ENCODE results near the gene EHD1.
A peak's percentile ranks its signal among the peaks of the same experiment; 100 is the strongest.

EHD1 gene

DNA sequence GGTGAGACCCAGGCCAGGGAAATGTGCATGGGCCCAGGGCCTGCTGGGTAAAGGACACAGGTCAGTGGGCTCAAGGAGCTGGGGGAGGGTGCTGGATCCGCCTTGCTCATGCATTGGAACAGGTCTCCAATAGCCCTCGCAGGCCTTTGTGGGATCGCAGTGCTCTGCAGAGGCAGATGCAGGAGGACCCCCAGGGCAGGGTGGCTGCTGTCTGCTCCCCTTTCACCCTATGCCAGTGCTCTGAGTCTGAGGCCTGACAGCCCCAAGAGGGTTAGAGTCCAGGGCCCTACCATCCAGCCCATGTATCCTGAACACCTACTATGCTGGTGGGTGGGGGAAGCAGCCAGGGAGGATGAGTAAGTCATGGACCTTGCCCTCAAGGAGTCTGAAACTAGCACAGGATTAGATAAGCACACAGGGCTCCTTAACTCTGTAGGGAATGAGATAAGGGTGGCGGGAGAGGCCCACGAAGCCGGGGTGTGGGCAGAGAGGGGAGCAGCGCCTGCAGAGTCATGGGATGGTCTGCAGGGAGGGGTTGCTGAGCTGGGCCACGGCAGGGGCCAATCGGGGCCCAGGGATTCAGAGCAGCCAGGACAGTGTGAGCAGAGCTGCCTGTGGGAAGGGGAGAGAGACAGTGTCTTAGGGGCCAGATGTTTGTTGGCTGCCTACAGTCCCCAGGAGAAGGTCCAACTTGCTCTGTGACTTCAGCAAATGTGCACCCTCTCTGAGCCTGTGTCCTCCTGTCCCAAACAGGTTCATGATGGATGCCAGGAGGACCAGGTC, 10.5 kb upstream of the EHD1 start:
- no peak for DNase-seq

GRCh38 chr11:64888406-64888728, 9.9 kb upstream of the EHD1 start:
- DNase-seq = no peak

- peak; percentile 85 for DNase-seq
Observed at GRCh38 chr11:64887757-64888405, 9.5 kb upstream of the EHD1 start.

GRCh38 chr11:64887234-64887756, 8.9 kb upstream of the EHD1 start:
- no peak for DNase-seq

DNA sequence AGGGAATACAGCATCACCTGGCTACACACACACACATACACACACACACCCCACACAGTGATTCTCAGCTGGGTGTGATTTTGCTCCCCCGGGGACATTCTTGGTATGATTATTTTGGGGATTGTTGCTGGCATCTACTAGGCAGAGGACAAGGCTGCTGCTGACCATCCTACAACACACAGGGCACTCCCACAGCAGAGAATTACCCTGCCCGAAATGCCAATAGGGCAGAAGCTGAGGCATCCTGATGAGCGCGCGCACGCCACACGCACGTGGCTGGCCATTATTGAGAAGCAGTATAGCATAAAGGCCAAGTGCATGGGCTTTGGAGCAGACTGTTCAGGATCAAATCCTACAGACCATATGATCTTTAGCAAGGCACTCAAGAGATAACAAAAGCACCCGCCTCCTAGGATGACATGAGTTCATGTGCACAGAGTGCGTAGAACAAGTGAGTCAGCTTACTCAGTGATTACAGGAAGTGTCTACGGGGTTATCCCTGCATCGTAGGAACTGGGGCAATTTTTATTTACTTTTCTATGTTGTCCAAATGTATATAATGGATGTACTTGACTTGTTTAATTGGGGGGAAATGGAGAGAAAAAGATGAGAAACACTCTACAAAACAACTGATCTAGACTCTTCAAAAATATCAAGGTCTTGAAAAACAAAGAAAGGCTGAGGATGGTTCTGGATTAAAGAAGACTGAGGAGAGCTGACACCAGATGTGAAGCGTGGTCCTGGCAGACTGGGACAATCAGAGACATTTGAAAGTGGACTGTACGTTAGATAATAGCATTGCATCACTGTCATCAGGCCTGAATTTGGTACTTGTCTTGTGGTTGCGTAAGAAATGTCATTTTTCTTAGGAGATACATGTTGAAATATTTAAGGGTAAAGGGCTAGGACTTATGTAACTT, 7.2 kb upstream of the EHD1 start:
- peak; percentile 58 for DNase-seq

GRCh38 chr11:64884019-64884418, 5.6 kb upstream of the EHD1 start:
- no peak for DNase-seq

GRCh38 chr11:64883575-64883974, 5.2 kb upstream of the EHD1 start:
- DNase-seq = no peak

- DNase-seq = no peak
Observed at GRCh38 chr11:64882243-64882642, 3.8 kb upstream of the EHD1 start.

DNA sequence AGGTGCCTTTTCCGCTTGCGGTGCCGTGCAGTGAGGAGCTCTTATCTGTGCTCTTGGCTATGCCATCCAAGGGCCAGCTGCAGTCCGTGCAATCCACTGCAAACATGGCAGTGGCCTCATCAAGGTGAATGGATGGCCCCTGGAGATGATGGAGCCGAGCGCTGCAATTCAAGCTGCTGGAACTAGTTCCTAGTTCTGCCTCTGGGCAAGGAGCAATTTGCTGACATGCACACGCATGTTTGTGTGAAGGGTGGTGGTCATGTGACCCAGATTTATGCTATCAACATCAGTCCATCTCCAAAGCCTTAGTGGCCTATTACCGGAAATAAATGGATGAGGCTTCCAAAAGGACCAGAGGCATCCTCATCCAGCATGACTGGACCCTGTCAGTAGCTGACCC, 3.1 kb upstream of the EHD1 start:
- no peak for DNase-seq

- DNase-seq = no peak
Observed at GRCh38 chr11:64880240-64881001, 2.0 kb upstream of the EHD1 start.

DNA sequence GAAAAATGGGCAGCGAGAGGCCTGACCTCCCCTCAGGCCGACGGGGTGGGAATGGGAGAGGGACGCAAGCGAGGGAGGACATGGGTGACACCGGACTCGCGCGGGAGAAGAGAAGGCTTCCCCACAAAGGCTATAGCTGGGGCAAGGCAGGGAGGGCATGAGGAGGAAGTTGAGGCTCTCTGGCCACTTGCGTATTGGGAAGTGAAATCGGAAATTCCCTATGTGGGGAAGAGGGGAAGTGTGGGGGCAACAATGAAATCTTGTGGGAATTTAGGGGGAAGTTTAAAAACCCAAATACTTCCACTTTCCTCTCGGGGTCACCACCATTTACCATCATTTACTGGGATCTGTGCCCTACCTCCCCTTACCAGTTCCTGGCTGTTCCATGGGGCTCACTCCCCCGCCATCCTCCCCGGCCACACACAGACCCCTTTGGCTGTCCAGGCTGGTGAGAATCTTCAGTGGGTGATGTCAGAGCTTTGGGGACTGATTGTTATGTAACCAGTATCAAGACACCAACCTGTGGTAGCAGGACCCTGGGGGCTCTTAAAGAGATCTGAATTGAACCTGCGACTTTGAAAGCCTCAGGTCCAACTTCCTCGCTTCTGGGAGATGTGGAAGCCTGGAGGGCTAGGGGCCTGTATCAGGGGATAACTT, 951 bp upstream of the EHD1 start:
- no peak for DNase-seq

- no peak for DNase-seq
Observed at GRCh38 chr11:64878223-64878493, 263 bp downstream of the EHD1 start.

DNA sequence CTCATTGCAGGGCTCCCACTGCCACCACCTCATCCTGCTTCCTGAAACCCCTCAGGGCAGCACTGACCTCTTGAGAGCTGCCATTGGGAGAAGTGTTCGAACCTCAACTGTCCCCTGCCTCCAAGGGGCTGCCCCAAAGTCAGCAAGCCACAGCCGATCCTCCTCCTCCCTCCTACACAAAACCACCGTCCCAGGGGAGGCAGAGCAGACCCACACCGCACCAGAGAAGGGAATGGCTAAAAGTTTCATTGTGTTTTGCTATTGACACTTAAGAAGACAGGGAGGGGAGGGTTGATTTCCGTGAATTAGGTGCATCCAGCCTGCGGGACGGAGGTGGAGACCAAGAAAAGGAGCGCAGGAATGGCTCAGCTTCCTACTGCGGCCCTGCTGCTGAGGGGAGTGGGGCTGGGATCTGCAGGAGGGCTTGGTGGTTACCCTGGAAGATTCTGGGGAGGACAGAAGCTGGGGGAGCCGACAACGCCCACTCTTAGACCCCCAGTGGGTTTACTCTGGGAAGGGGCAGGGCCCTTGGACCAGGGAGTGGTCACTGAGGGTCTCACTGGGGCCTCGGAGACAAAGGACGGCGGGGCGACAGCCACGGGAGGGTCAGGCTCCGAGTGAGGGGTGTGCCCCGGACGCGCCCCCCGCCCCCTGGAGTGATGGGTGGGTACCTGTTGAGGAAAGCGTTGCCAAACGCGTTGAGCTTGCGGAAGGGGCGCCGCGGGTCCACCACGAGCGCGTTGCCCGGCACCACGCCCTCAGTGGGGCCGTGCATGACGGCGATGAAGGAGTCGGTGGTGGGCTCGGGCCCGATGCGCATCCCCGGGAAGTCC, 815 bp downstream of the EHD1 start:
- peak; percentile 49 for DNase-seq

- DNase-seq = no peak
Observed at GRCh38 chr11:64876835-64877341, 1.5 kb downstream of the EHD1 start.

- DNase-seq = peak; percentile 58
Observed at GRCh38 chr11:64876229-64876750, 2.1 kb downstream of the EHD1 start.

DNA sequence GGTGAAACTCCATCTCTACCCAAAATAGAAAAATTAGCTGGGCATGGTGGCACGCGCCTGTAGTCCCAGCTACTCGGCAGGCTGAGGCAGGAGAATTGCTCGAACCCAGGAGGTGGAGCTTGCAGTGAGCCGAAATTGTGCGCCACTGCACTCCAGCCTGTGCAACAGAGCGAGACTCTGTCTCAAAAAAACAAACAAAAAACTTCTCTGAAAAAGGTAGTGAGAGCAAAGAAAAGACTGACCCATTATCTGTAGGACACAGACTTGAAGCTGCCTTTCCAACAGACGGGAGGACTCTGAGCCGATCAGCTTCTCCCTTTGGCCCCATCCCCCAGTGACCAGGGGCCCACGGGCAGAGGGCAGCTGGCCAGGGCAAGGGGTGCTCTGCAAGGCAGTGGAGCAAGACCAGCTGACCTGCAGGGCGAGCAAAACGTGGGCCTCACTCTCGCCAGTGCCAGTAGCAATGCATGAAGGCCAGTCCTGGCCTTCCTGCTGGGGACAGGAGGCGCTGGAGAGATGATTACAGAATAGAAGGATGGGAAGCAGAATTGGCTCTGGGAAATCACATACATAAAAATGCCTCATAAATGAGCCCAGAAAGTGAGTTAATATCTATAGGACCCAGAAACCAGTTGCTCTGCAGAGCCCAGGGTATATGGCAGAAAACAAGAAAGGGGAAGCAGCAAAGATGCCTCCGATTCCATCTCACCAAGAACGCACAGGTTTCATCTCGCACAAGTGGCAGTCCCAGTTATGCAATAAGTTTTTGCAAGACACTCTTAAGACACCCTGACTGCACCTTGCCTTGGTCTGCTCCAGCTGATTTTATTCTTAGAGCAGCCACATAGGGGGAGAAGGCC, 2.8 kb downstream of the EHD1 start:
- no peak for DNase-seq

DNA sequence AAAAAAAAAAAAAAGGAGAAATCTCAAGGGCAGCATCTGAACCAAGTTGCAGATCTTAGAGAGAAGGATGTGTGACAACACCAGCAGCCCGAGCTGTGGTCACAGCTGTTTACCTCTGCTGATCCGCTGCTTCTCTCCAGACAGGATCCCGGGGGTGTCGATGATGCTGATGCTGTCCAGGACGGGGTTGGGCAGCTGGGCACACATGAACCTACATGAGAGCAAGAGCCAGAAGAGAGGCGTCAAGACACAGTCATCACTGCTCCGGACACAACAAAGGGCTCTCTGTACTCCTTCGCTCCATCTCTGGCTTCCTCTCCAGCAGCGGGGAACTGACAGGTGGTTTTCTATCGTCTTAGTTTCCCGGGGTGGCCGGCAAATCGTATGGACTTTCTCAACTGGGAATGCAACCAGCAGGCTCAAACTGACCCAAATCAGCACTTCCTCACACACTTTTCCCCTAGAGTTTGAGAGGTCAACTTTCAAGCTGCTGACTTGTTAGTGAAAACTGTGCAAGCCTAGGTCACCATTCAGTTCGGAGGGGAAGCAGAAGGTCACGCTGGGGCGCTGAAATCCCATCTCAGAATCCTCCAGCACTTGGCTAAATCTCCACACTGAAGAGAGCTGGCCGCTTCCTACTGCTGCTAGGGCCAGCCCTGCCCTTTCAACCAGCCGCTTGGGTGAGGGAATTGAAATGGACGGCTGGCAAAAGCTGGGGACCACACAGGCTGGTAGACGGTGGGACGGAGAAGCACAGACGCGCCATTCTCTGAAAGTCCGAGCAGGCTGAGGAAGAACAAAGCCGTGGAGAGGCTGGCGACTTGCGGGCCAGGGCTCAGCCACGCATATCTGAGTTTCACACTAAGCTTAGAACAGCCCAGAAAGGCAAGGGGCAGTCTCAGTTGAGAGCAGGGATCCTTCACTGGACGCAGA, 3.8 kb downstream of the EHD1 start:
- DNase-seq = no peak

DNA sequence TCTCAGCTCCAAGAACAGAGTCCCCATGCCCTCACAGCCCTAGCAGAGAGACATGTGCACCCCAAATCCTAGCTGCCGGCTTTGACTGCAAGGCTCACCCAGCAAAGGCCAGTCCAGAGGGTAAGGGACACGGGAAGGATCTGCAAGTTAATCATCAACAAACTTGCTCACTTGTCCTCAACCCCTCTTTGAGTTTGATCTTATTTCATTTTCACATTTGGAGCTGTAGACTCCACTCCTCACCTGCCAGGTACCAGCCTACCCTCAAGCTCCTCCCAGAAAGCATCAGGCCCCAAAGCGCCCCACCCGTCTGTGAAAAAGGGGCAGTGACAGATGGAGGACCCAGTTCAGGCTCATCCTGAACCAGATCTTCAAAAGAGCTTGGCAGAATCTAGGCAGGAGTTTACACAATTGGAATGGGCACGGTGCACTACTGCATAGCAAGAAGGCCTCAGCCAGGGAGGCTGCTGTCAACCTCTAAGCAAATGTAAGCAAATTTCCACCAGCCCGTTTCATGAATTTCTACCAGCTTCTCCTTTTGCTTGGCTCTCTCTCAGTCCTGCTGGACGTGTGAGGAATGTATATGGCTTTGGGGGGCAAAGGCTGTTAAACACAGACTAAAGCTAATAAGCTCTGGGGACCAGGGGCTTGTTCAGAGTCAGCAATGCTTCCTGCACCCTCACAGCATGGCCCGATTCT, 5.5 kb downstream of the EHD1 start:
- no peak for DNase-seq

Measured in stimulated activated CD4-positive, alpha-beta T cell treated with anti-CD3 and anti-CD28 coated beads, Interleukin-4, amount 100 ng/mL, for 24 hours (primary cell).